ENCODE results near the gene SLC17A8. TPM values are rescaled to one million over a fixed set of nuclear protein-coding genes. Genes with fewer than 3 reads are reported as not detected.
A peak's percentile ranks its signal among the peaks of the same experiment; 100 is the strongest.

SLC17A8 gene
- total RNA-seq, 1 donor, result not detected

- TF ChIP-seq, protein P1, sequence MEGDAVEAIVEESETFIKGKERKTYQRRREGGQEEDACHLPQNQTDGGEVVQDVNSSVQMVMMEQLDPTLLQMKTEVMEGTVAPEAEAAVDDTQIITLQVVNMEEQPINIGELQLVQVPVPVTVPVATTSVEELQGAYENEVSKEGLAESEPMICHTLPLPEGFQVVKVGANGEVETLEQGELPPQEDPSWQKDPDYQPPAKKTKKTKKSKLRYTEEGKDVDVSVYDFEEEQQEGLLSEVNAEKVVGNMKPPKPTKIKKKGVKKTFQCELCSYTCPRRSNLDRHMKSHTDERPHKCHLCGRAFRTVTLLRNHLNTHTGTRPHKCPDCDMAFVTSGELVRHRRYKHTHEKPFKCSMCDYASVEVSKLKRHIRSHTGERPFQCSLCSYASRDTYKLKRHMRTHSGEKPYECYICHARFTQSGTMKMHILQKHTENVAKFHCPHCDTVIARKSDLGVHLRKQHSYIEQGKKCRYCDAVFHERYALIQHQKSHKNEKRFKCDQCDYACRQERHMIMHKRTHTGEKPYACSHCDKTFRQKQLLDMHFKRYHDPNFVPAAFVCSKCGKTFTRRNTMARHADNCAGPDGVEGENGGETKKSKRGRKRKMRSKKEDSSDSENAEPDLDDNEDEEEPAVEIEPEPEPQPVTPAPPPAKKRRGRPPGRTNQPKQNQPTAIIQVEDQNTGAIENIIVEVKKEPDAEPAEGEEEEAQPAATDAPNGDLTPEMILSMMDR (IDR thresholded peaks at IDR 0.05; ENCODE audit: insufficient read depth, low read depth, low read length), result no peak
- DNase-seq (ENCODE audit: low read depth), result peak; percentile 2
- H3K4me3 ChIP-seq (ENCODE audit: low read depth, low read length), result no peak overlapping the region
Measured at GRCh38 chr12:100382338-100382737, 25.5 kb downstream of the SLC17A8 start.

DNA sequence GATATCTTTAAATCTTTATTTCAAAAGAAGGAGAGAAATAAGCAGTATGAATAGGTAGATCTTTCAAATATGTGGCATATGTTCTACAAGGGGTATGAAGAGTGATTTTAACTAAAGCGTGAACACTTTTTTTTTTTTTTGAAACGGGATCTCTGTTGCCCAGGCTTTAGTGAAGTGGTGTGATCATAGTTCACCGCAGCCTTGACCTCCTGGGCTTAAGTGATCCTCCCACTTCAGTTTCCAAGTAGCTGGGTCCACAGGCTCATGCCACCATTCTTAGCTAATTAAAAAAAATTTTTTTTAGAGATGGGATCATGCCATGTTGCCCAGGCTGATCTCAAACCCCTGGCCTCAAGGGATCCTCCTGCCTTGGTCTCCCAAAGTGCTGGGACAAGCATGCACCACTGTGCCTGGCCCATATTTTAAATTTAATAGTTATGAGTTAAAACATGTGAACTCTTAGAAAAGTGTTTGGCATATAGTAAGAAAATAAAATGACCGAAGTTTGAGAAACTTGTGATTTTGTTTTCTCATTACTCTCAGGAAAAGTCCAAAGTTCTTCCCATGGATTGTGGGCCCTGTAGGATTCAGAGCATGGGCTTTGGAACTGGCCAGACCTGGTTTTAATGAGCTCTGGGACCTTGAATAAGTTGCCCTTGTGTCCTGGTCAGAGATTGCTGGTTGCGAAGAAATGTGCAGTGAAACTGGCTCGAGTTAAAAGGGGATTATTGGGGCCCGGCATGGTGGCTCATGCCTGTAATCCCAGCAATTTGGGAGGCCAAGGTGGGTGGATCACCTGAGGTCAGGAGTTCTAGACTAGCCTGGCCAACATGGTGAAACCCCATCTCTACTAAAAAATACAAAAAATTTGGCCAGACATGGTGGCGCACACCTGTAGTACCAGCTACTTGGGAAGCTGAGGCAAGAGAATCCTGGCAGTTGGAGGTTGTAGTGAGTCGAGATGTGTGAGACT lies 27.0 kb downstream of the SLC17A8 start:
- DNase-seq (ENCODE audit: low read depth), result no peak
- TF ChIP-seq, protein P1 (IDR thresholded peaks at IDR 0.05; ENCODE audit: insufficient read depth, low read depth, low read length), result no peak
- no peak overlapping the region for H3K4me3 ChIP-seq (ENCODE audit: low read depth, low read length)

- H3K4me3 ChIP-seq (ENCODE audit: low read depth, low read length), result no peak overlapping the region
- DNase-seq (ENCODE audit: low read depth), result no peak
- TF ChIP-seq, protein P1 (IDR thresholded peaks at IDR 0.05; ENCODE audit: insufficient read depth, low read depth, low read length), result no peak
Measured at GRCh38 chr12:100384559-100384935, 27.7 kb downstream of the SLC17A8 start.

GRCh38 chr12:100388382-100388781 lies 31.5 kb downstream of the SLC17A8 start:
- no peak overlapping the region for H3K4me3 ChIP-seq (ENCODE audit: low read depth, low read length)
- DNase-seq (ENCODE audit: low read depth), result no peak
- TF ChIP-seq, protein P1 (IDR thresholded peaks at IDR 0.05; ENCODE audit: insufficient read depth, low read depth, low read length), result no peak

- no peak for DNase-seq (ENCODE audit: low read depth)
- TF ChIP-seq, protein P1 (IDR thresholded peaks at IDR 0.05; ENCODE audit: insufficient read depth, low read depth, low read length), result peak; percentile 21
- H3K4me3 ChIP-seq (ENCODE audit: low read depth, low read length), result no peak overlapping the region
Measured at GRCh38 chr12:100391856-100392255, 35.0 kb downstream of the SLC17A8 start.

DNA sequence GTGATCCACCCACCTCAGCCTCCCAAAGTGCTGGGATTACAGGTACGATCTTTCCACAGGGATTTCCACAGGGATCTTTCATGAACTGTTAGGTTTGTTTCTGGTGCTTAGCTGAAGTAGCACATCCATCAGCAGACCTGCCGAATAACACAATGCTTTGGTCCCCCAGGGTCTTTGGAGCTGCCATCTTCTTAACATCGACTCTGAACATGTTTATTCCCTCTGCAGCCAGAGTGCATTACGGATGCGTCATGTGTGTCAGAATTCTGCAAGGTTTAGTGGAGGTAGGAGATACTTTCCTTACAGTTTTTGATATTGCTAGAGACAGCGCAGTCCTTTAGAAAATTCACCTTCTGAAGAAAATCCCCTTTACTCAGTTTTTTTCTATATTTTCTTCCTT lies 36.3 kb downstream of the SLC17A8 start:
- DNase-seq (ENCODE audit: low read depth), result no peak
- TF ChIP-seq, protein P1 (IDR thresholded peaks at IDR 0.05; ENCODE audit: insufficient read depth, low read depth, low read length), result no peak
- H3K4me3 ChIP-seq (ENCODE audit: low read depth, low read length), result no peak overlapping the region

All from fibroblast of villous mesenchyme (primary cell).